HFFc6 (cell line): ENCODE results near the gene LIPI. TPM values are rescaled to one million over a fixed set of nuclear protein-coding genes. Genes with fewer than 3 reads are reported as not detected.

Experiments used
- DNase-seq: peaks from one replicate; pipeline ENCODE4 v3.0.0-alpha.2; 2018
- H3K27ac Mint-ChIP-seq: 2 replicates; pipeline ENCODE4 v1.8.0; 2020; ENCODE audit warnings: mild to moderate bottlenecking, mixed read lengths
- H3K27me3 Mint-ChIP-seq: 2 replicates; pipeline ENCODE4 v1.8.0; 2021; ENCODE audit warnings: mild to moderate bottlenecking, moderate library complexity, mixed read lengths; ENCODE audit not compliant: insufficient read depth
- H3K36me3 Mint-ChIP-seq: 2 replicates; pipeline ENCODE4 v1.8.0; 2021; ENCODE audit warnings: low read depth, mixed read lengths
- H3K4me1 Mint-ChIP-seq: 2 replicates; pipeline ENCODE4 v1.8.0; 2020; ENCODE audit warnings: low read depth, mixed read lengths
- H3K4me3 Mint-ChIP-seq: 2 replicates; pipeline ENCODE4 v1.8.0; 2020; ENCODE audit warnings: mild to moderate bottlenecking, moderate library complexity, mixed read lengths
- H3K9me3 Mint-ChIP-seq: 2 replicates; pipeline ENCODE4 v1.8.0; 2020; ENCODE audit warnings: mild to moderate bottlenecking, mixed read lengths
- CTCF ChIP-seq: fragments of 200-600 bp; sonication (generic); IDR thresholded peaks from 2 replicates; pipeline ENCODE4 v1.5.0; 2021; ENCODE audit warnings: antibody characterized with exemption, mild to moderate bottlenecking
- total RNA-seq, 6 experiments: library from RNA; stranded (reverse); fragmentation: NEBNext Ultra II Directional; extraction: Animal tissue kit (Norgen Biotek cat#: 25700); gene quantifications; 2 replicates in 1 of 6; 3 replicates in 5 of 6; pipeline ENCODE4 v1.2.3, GENCODE V29; 2021

The LIPI gene
- total RNA-seq, 6 experiments from 2014 or later, result not detected

- H3K27ac Mint-ChIP-seq, result no peak overlapping the region
- H3K36me3 Mint-ChIP-seq, result no peaks in the 10 kb centered on the region
- no peak for TF ChIP-seq CTCF
- no peak overlapping the region for H3K4me3 Mint-ChIP-seq
- no peaks in the 10 kb centered on the region; the same call in 1 of the 2 replicates for H3K27me3 Mint-ChIP-seq
- no peaks in the 10 kb centered on the region for H3K4me1 Mint-ChIP-seq
- DNase-seq, result no peak
- H3K9me3 Mint-ChIP-seq, result peaks cover 4% of the 10 kb centered on the region; the same call in 1 of the 2 replicates
Observed at GRCh38 chr21:14244911-14245310, 34.2 kb upstream of the LIPI start.

- DNase-seq, result no peak
- Mint-ChIP-seq H3K4me1 (no peaks in the 10 kb centered on the region), H3K36me3 (no peaks in the 10 kb centered on the region), H3K9me3 (peaks cover 4% of the 10 kb centered on the region; the same call in 1 of the 2 replicates), H3K4me3 (no peak overlapping the region), H3K27ac (no peak overlapping the region), H3K27me3 (no peaks in the 10 kb centered on the region; the same call in 1 of the 2 replicates)
- TF ChIP-seq CTCF, result no peak
Observed at GRCh38 chr21:14243874-14244273, 33.1 kb upstream of the LIPI start.

GRCh38 chr21:14243461-14243860 lies 32.7 kb upstream of the LIPI start:
- H3K36me3 Mint-ChIP-seq, result no peaks in the 10 kb centered on the region
- H3K9me3 Mint-ChIP-seq, result peaks cover 4% of the 10 kb centered on the region; the same call in 1 of the 2 replicates
- H3K27me3 Mint-ChIP-seq, result no peaks in the 10 kb centered on the region; the same call in 1 of the 2 replicates
- H3K27ac Mint-ChIP-seq, result no peak overlapping the region
- no peak for TF ChIP-seq CTCF
- no peak overlapping the region for H3K4me3 Mint-ChIP-seq
- no peaks in the 10 kb centered on the region for H3K4me1 Mint-ChIP-seq
- DNase-seq, result no peak

- Mint-ChIP-seq H3K9me3 (peaks cover 5% of the 10 kb centered on the region), H3K36me3 (no peaks in the 10 kb centered on the region), H3K4me3 (no peak overlapping the region), H3K4me1 (no peaks in the 10 kb centered on the region), H3K27ac (no peak overlapping the region), H3K27me3 (no peaks in the 10 kb centered on the region; the same call in 1 of the 2 replicates)
- TF ChIP-seq CTCF, result no peak
- DNase-seq, result no peak
Observed at GRCh38 chr21:14241297-14241696, 30.5 kb upstream of the LIPI start.

GRCh38 chr21:14239281-14239680 lies 28.5 kb upstream of the LIPI start:
- Mint-ChIP-seq H3K27ac (no peak overlapping the region), H3K27me3 (no peaks in the 10 kb centered on the region; the same call in none of the 2 replicates), H3K9me3 (peaks cover 12% of the 10 kb centered on the region), H3K4me3 (no peak overlapping the region), H3K4me1 (no peaks in the 10 kb centered on the region), H3K36me3 (no peaks in the 10 kb centered on the region)
- TF ChIP-seq CTCF, result no peak
- DNase-seq, result no peak

GRCh38 chr21:14236180-14236579 lies 25.4 kb upstream of the LIPI start:
- Mint-ChIP-seq H3K4me3 (no peak overlapping the region), H3K9me3 (peaks cover 15% of the 10 kb centered on the region), H3K4me1 (no peaks in the 10 kb centered on the region), H3K36me3 (no peaks in the 10 kb centered on the region), H3K27ac (no peak overlapping the region), H3K27me3 (no peaks in the 10 kb centered on the region; the same call in 1 of the 2 replicates)
- no peak for DNase-seq
- no peak for TF ChIP-seq CTCF
